Left ventricle myocardium inferior (tissue), 1 donor: ENCODE measurements around the gene BRI3BP. TPM values are rescaled to one million over a fixed set of nuclear protein-coding genes. Genes with fewer than 3 reads are reported as not detected.

Source experiments
- DNase-seq: peaks from one replicate; pipeline ENCODE4 v3.0.0-alpha.2; 2020
- H3K27ac ChIP-seq: fragments of 200-600 bp; replicated peaks from 2 replicates; pipeline ENCODE4 v1.8.0; 2021
- H3K27me3 ChIP-seq: fragments of 200-600 bp; 2 replicates; pipeline ENCODE4 v1.8.0; 2021; ENCODE audit warnings: low read depth
- H3K36me3 ChIP-seq: fragments of 200-600 bp; 2 replicates; pipeline ENCODE4 v1.8.0; 2021
- H3K4me1 ChIP-seq: fragments of 200-600 bp; 2 replicates; pipeline ENCODE4 v1.8.0; 2021
- H3K4me3 ChIP-seq: fragments of 200-600 bp; 2 replicates; pipeline ENCODE4 v1.8.0; 2021; ENCODE audit warnings: mild to moderate bottlenecking, moderate library complexity
- H3K9me3 ChIP-seq: fragments of 200-600 bp; replicated peaks from 2 replicates; pipeline ENCODE4 v1.8.0; 2021
- intact Hi-C: fragments of 100-400 bp; cut with micrococcal nuclease; formaldehyde crosslinking; loops from one replicate; pipeline ENCODE4 v1.11.0; 2022
- total RNA-seq: library from RNA; stranded (reverse); fragmentation: NEBNext Ultra II Directional; extraction: Animal tissue kit (Norgen Biotek cat#: 25700); gene quantifications from one replicate; pipeline ENCODE4 v1.2.1, GENCODE V29; 2021
- TF ChIP-seq, protein P1 (sequence below): fragments of 200-600 bp; IDR thresholded peaks from 2 replicates; pipeline ENCODE4 v1.8.0; 2021; ENCODE audit warnings: antibody characterized with exemption, mild to moderate bottlenecking, borderline replicate concordance
- donor health status: DM: no; HTN: yes; CAD: no; lungs with severe emphysema.

The BRI3BP gene
- total RNA-seq, 1 donor from 2014 or later, result 4.3 TPM

DNA sequence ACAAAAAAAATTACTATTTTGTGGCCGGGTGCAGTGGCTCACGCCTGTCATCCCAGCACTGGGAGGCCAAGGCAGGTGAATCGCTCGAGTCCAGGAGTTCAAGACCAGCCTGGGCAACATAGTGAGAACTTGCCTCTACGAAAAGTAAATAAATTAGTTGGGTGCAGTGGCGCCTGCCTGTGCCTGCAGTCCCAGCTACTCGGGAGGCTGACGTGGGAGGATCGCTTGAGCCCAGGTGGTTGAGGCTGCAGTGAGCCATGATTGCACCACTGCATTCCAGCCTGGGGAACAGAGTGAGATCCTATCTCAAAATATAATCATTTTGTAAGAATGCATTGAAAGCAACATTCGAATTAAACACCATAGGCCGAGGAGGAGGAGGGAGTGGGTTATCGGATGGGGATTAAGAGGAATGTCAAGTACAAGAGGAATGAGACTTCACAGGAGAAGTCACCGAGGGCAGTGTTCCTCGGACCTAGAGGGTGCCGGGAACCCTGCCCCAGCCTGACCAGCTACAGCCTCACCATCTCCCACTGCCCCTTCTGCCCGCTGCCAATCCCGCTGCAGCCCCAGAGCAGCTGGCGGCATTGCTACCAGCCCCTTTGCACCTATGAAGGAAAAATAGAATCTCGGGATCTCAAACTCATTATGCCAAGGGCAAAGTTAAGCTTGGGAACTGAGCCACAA lies 39.2 kb downstream of the BRI3BP start:
- intact Hi-C loops, result no loop called here
- Histone ChIP-seq H3K27ac (no peak overlapping the region), H3K4me3 (no peak overlapping the region), H3K4me1 (no peaks in the 10 kb centered on the region), H3K9me3 (peaks cover 8% of the 10 kb centered on the region), H3K36me3 (no peaks in the 10 kb centered on the region), H3K27me3 (no peaks in the 10 kb centered on the region)
- TF ChIP-seq, protein P1, sequence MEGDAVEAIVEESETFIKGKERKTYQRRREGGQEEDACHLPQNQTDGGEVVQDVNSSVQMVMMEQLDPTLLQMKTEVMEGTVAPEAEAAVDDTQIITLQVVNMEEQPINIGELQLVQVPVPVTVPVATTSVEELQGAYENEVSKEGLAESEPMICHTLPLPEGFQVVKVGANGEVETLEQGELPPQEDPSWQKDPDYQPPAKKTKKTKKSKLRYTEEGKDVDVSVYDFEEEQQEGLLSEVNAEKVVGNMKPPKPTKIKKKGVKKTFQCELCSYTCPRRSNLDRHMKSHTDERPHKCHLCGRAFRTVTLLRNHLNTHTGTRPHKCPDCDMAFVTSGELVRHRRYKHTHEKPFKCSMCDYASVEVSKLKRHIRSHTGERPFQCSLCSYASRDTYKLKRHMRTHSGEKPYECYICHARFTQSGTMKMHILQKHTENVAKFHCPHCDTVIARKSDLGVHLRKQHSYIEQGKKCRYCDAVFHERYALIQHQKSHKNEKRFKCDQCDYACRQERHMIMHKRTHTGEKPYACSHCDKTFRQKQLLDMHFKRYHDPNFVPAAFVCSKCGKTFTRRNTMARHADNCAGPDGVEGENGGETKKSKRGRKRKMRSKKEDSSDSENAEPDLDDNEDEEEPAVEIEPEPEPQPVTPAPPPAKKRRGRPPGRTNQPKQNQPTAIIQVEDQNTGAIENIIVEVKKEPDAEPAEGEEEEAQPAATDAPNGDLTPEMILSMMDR, result no peak
- DNase-seq, result no peak

DNA sequence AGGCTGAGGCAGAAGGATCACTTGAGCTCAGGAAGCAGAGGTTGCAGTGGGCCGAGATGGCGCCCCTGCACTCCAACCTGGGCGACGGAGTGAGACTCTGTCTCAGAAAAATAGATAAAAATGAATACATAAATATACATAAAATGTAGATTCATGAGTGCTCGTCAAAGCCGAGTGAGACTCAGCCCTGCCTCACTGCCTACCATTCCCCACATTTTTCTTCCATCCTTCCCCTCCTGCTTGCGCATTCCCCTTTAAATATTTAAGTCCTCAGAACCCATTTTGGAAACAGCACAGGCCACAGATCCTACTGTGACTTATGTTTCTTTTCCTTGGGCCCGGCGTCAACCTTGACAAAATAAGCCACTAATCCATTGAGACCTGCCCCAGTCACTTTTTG lies 39.8 kb downstream of the BRI3BP start:
- H3K4me3 ChIP-seq, result no peak overlapping the region
- DNase-seq, result no peak

GRCh38 chr12:125038976-125039625 lies 45.7 kb downstream of the BRI3BP start:
- H3K36me3 ChIP-seq, result no peaks in the 10 kb centered on the region
- H3K4me1 ChIP-seq, result no peaks in the 10 kb centered on the region
- H3K9me3 ChIP-seq, result peaks cover 8% of the 10 kb centered on the region
- no peak for DNase-seq
- H3K27me3 ChIP-seq, result no peaks in the 10 kb centered on the region
- H3K27ac ChIP-seq, result no peak overlapping the region
- intact Hi-C loops, result no loop called here
- H3K4me3 ChIP-seq, result no peak overlapping the region
- TF ChIP-seq, protein P1, result no peak

More for the DNA sequence above, 39.8 kb downstream of the BRI3BP start:
- no peaks in the 10 kb centered on the region for H3K4me1 ChIP-seq
- H3K27ac ChIP-seq, result no peak overlapping the region
- no peaks in the 10 kb centered on the region for H3K36me3 ChIP-seq
- intact Hi-C loops, result no loop called here
- H3K27me3 ChIP-seq, result no peaks in the 10 kb centered on the region
- peaks cover 8% of the 10 kb centered on the region for H3K9me3 ChIP-seq
- TF ChIP-seq, protein P1, result no peak

DNA sequence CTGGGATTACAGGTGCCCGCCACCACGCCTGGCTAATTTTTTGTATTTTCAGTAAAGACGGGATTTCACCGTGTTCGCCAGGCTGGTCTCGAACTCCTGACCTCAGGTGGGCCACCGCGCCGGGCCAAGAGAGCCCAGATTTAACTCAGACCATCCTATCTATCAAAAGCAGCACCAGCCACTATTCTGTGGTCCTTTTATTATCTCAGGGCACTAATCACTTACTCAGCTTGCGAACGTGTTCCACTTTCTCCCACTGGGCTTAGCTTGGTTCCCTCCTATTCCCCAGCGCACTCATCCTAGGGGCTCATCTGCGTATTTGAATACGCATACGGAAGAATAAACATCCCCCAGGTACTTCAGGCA lies 55.6 kb downstream of the BRI3BP start:
- intact Hi-C loops, result no loop called here
- TF ChIP-seq, protein P1, result no peak
- H3K4me1 ChIP-seq, result peaks cover 5% of the 10 kb centered on the region
- no peaks in the 10 kb centered on the region for H3K27me3 ChIP-seq
- no peak for DNase-seq
- no peaks in the 10 kb centered on the region for H3K36me3 ChIP-seq
- H3K4me3 ChIP-seq, result peak overlapping the region; percentile 73
- no peaks in the 10 kb centered on the region for H3K9me3 ChIP-seq
- H3K27ac ChIP-seq, result peak overlapping the region; percentile 77

DNA sequence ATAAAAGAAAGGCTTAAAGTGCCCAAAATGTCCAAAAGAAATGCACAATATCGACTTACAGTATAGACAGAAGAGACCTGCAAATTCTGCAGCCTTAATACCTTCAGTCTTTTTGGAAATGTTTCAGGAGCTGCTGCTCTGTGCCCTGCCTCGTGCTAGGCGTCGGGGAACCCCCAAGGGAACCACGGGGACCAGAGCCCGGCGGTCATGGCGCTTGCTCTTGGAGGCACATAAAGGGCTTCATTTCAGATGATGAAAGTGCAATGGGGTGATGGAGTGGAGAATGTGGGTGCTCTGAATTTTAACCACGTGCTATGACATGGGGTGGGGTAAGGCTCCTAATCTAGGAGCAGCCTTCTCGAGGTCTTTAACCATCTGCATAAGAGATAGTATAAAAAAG lies 57.0 kb downstream of the BRI3BP start:
- no peak for DNase-seq
- Histone ChIP-seq H3K4me1 (peaks cover 5% of the 10 kb centered on the region), H3K27me3 (no peaks in the 10 kb centered on the region), H3K27ac (no peak overlapping the region), H3K9me3 (no peaks in the 10 kb centered on the region), H3K4me3 (no peak overlapping the region), H3K36me3 (no peaks in the 10 kb centered on the region)
- intact Hi-C loops, result no loop called here
- TF ChIP-seq, protein P1, result no peak
